ENCODE data around the gene TLR8.

TLR8 gene

GRCh38 chrX:12906046-12906761 is at the start of gene TLR8:
TSS of gene TLR8 (plus strand) at chrX:12906620. CDS start at chrX:12906707, 87 bp downstream.
- H3K36me3 ChIP-seq (ENCODE audit: insufficient read depth, low read length): no peaks in the 10 kb centered on the region
- H3K9ac ChIP-seq (ENCODE audit: insufficient read length): no peak within 1 kb of the TSS
- no peaks in the 10 kb centered on the region for H3K9me3 ChIP-seq (ENCODE audit: low read depth, low read length)
- no peak for DNase-seq (ENCODE audit: low read depth, low spot score)
- TF ChIP-seq POLR2AphosphoS5 (IDR thresholded peaks at IDR 0.05; ENCODE audit: borderline replicate concordance, low read depth, low read length) (no peak), EZH2 (IDR thresholded peaks at IDR 0.05) (no peak), FOXP2 (optimal IDR thresholded peaks at IDR 0.05; ENCODE audit: control extremely low read depth, extremely low read length, insufficient read depth) (no peak)
- H3K4me3 ChIP-seq: no peak within 1 kb of the TSS
- H3K27ac ChIP-seq: no peak within 1 kb of the TSS

GRCh38 chrX:12865359-12865758 is 41.1 kb upstream of the TLR8 start:
- H3K9me3 ChIP-seq (ENCODE audit: low read depth, low read length): no peaks in the 10 kb centered on the region
- no peak overlapping the region for H3K9ac ChIP-seq (ENCODE audit: insufficient read length)
- no peaks in the 10 kb centered on the region for H3K36me3 ChIP-seq (ENCODE audit: insufficient read depth, low read length)
- H3K4me3 ChIP-seq: no peak overlapping the region
- no peak for TF ChIP-seq POLR2AphosphoS5 (IDR thresholded peaks at IDR 0.05; ENCODE audit: borderline replicate concordance, low read depth, low read length)
- no peak for TF ChIP-seq EZH2 (IDR thresholded peaks at IDR 0.05)
- TF ChIP-seq FOXP2 (optimal IDR thresholded peaks at IDR 0.05; ENCODE audit: control extremely low read depth, extremely low read length, insufficient read depth): no peak
- no peak overlapping the region for H3K27ac ChIP-seq
- DNase-seq (ENCODE audit: low read depth, low spot score): no peak

GRCh38 chrX:12866451-12867377 is 39.7 kb upstream of the TLR8 start, which contains the start of gene TLR7:
TSS of gene TLR7 (plus strand) at chrX:12867072. CDS start at chrX:12867579, 507 bp downstream.
- H3K9me3 ChIP-seq (ENCODE audit: low read depth, low read length): no peaks in the 10 kb centered on the region
- DNase-seq (ENCODE audit: low read depth, low spot score): no peak
- H3K9ac ChIP-seq (ENCODE audit: insufficient read length): no peak within 1 kb of the TSS
- no peak within 1 kb of the TSS for H3K4me3 ChIP-seq
- H3K27ac ChIP-seq: no peak within 1 kb of the TSS
- no peaks in the 10 kb centered on the region for H3K36me3 ChIP-seq (ENCODE audit: insufficient read depth, low read length)
- no peak for TF ChIP-seq FOXP2 (optimal IDR thresholded peaks at IDR 0.05; ENCODE audit: control extremely low read depth, extremely low read length, insufficient read depth)
- no peak for TF ChIP-seq EZH2 (IDR thresholded peaks at IDR 0.05)
- no peak for TF ChIP-seq POLR2AphosphoS5 (IDR thresholded peaks at IDR 0.05; ENCODE audit: borderline replicate concordance, low read depth, low read length)

- no peaks in the 10 kb centered on the region for H3K36me3 ChIP-seq (ENCODE audit: insufficient read depth, low read length)
- H3K27ac ChIP-seq: no peak overlapping the region
- TF ChIP-seq FOXP2 (optimal IDR thresholded peaks at IDR 0.05; ENCODE audit: control extremely low read depth, extremely low read length, insufficient read depth) (no peak), POLR2AphosphoS5 (IDR thresholded peaks at IDR 0.05; ENCODE audit: borderline replicate concordance, low read depth, low read length) (no peak), EZH2 (IDR thresholded peaks at IDR 0.05) (no peak)
- no peaks in the 10 kb centered on the region for H3K9me3 ChIP-seq (ENCODE audit: low read depth, low read length)
- H3K4me3 ChIP-seq: no peak overlapping the region
- DNase-seq (ENCODE audit: low read depth, low spot score): no peak
- H3K9ac ChIP-seq (ENCODE audit: insufficient read length): no peak overlapping the region
Measured at GRCh38 chrX:12867685-12868084, 38.7 kb upstream of the TLR8 start.

- Histone ChIP-seq H3K4me3 (no peak overlapping the region), H3K27ac (no peak overlapping the region), H3K9me3 (ENCODE audit: low read depth, low read length) (no peaks in the 10 kb centered on the region), H3K9ac (ENCODE audit: insufficient read length) (no peak overlapping the region), H3K36me3 (ENCODE audit: insufficient read depth, low read length) (no peaks in the 10 kb centered on the region)
- TF ChIP-seq POLR2AphosphoS5 (IDR thresholded peaks at IDR 0.05; ENCODE audit: borderline replicate concordance, low read depth, low read length) (no peak), FOXP2 (optimal IDR thresholded peaks at IDR 0.05; ENCODE audit: control extremely low read depth, extremely low read length, insufficient read depth) (no peak), EZH2 (IDR thresholded peaks at IDR 0.05) (no peak)
- DNase-seq (ENCODE audit: low read depth, low spot score): no peak
Measured at GRCh38 chrX:12868747-12869146, 37.7 kb upstream of the TLR8 start.

- no peak for TF ChIP-seq EZH2 (IDR thresholded peaks at IDR 0.05)
- Histone ChIP-seq H3K36me3 (ENCODE audit: insufficient read depth, low read length) (no peaks in the 10 kb centered on the region), H3K9ac (ENCODE audit: insufficient read length) (no peak overlapping the region), H3K9me3 (ENCODE audit: low read depth, low read length) (no peaks in the 10 kb centered on the region), H3K27ac (no peak overlapping the region), H3K4me3 (no peak overlapping the region)
- no peak for DNase-seq (ENCODE audit: low read depth, low spot score)
Measured at GRCh38 chrX:12871257-12871656, 35.2 kb upstream of the TLR8 start.

- Histone ChIP-seq H3K36me3 (ENCODE audit: insufficient read depth, low read length) (no peaks in the 10 kb centered on the region), H3K27ac (no peak overlapping the region), H3K9me3 (ENCODE audit: low read depth, low read length) (no peaks in the 10 kb centered on the region), H3K4me3 (no peak overlapping the region), H3K9ac (ENCODE audit: insufficient read length) (no peak overlapping the region)
- no peak for DNase-seq (ENCODE audit: low read depth, low spot score)
- no peak for TF ChIP-seq EZH2 (IDR thresholded peaks at IDR 0.05)
Measured at GRCh38 chrX:12872741-12873140, 33.7 kb upstream of the TLR8 start.

- no peaks in the 10 kb centered on the region for H3K36me3 ChIP-seq (ENCODE audit: insufficient read depth, low read length)
- no peak overlapping the region for H3K27ac ChIP-seq
- no peak overlapping the region for H3K9ac ChIP-seq (ENCODE audit: insufficient read length)
- H3K9me3 ChIP-seq (ENCODE audit: low read depth, low read length): no peaks in the 10 kb centered on the region
- TF ChIP-seq POLR2AphosphoS5 (IDR thresholded peaks at IDR 0.05; ENCODE audit: borderline replicate concordance, low read depth, low read length) (no peak), FOXP2 (optimal IDR thresholded peaks at IDR 0.05; ENCODE audit: control extremely low read depth, extremely low read length, insufficient read depth) (no peak), EZH2 (IDR thresholded peaks at IDR 0.05) (no peak)
- no peak for DNase-seq (ENCODE audit: low read depth, low spot score)
- no peak overlapping the region for H3K4me3 ChIP-seq
Measured at GRCh38 chrX:12874581-12874980, 31.8 kb upstream of the TLR8 start.
